NCI-H1930 (cell line): ENCODE results near the gene PAX5.

Experiments used
- DNase-seq, 2 experiments: peaks; one replicate each; lab custom pipeline; 2025; lab: John Stamatoyannopoulos, UW

PAX5 gene

GRCh38 chr9:37025071-37025822 lies 8.8 kb downstream of the PAX5 start:
- no peak for DNase-seq

- DNase-seq = no peak
These were observed 16.5 kb downstream of the PAX5 start for GRCh38 chr9:37017546-37017945.

GRCh38 chr9:37011530-37011929 lies 22.5 kb downstream of the PAX5 start:
- DNase-seq = no peak

- no peak for DNase-seq
These were observed 23.1 kb downstream of the PAX5 start for GRCh38 chr9:37010976-37011375.

- no peak for DNase-seq
These were observed 23.9 kb downstream of the PAX5 start for GRCh38 chr9:37010180-37010579.

- DNase-seq = no peak
These were observed 26.8 kb downstream of the PAX5 start for GRCh38 chr9:37007295-37007694.

- no peak for DNase-seq
These were observed 28.4 kb downstream of the PAX5 start for GRCh38 chr9:37005517-37006140.

GRCh38 chr9:37004424-37004935 lies 29.6 kb downstream of the PAX5 start:
- DNase-seq = no peak

GRCh38 chr9:37002413-37003217 lies 31.5 kb downstream of the PAX5 start:
- no peak for DNase-seq

GRCh38 chr9:37002036-37002412 lies 32.0 kb downstream of the PAX5 start:
- no peak for DNase-seq

- no peak for DNase-seq
These were observed 32.6 kb downstream of the PAX5 start for GRCh38 chr9:37001459-37001858.

- no peak for DNase-seq
These were observed 34.2 kb downstream of the PAX5 start for GRCh38 chr9:36999728-37000333.

- no peak for DNase-seq
These were observed 36.7 kb downstream of the PAX5 start for GRCh38 chr9:36997414-36997813.

- DNase-seq = no peak
These were observed 37.4 kb downstream of the PAX5 start for GRCh38 chr9:36996706-36997086.

GRCh38 chr9:36995927-36996705 lies 38.0 kb downstream of the PAX5 start:
- DNase-seq = peak in 1 of 2 experiments; percentile 56

- DNase-seq = no peak
These were observed 39.9 kb downstream of the PAX5 start for GRCh38 chr9:36993933-36994764.

GRCh38 chr9:36992501-36993316 lies 41.4 kb downstream of the PAX5 start:
- DNase-seq = no peak

- peak in 1 of 2 experiments; percentile 21 for DNase-seq
These were observed 42.4 kb downstream of the PAX5 start for GRCh38 chr9:36991516-36992134.

GRCh38 chr9:36988848-36989247 lies 45.2 kb downstream of the PAX5 start:
- DNase-seq = no peak
